PC-3 (cell line): Measurements from ENCODE around the gene MRTFA.

Source experiments
- EZH2 ChIP-seq: fragments of 300-600 bp; sonication (generic); IDR thresholded peaks from one replicate; pipeline ENCODE4 v1.6.1; 2017; ENCODE audit warnings: antibody characterized with exemption, mild to moderate bottlenecking, low read length; ENCODE audit not compliant: unreplicated experiment
- EZH2phosphoT487 ChIP-seq: fragments of 300-600 bp; sonication (generic); IDR thresholded peaks from 2 replicates; pipeline ENCODE4 v1.6.1; 2018; ENCODE audit warnings: mild to moderate bottlenecking, antibody characterized with exemption, low read length, borderline replicate concordance
- TF ChIP-seq, protein P1 (sequence below): fragments of 300-600 bp; sonication (generic); conservative IDR thresholded peaks from 2 replicates; pipeline ENCODE4 v1.5.1; 2017; ENCODE audit warnings: antibody characterized with exemption, low read depth, mild to moderate bottlenecking, low read length

DNA sequence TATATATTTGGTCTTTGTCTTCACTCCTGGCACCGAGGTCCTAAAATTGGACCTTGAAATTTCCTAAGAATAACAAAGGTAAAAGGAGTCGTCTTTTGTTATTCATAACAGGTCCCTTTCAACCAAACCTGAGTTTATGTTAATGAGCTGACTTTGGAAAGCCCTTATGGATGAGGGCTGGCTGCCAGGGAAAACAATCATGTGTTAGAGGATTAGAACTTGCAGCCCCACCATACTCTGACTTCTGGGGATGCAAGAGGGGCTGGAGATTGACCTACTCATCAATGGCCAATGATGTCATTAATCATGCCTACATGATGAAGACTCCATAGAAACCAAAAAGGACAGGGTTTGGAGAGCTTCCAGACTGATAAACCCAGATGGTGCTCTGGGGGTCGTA, 118.9 kb downstream of the MRTFA start:
- TF ChIP-seq EZH2 = no peak
- TF ChIP-seq, protein P1, sequence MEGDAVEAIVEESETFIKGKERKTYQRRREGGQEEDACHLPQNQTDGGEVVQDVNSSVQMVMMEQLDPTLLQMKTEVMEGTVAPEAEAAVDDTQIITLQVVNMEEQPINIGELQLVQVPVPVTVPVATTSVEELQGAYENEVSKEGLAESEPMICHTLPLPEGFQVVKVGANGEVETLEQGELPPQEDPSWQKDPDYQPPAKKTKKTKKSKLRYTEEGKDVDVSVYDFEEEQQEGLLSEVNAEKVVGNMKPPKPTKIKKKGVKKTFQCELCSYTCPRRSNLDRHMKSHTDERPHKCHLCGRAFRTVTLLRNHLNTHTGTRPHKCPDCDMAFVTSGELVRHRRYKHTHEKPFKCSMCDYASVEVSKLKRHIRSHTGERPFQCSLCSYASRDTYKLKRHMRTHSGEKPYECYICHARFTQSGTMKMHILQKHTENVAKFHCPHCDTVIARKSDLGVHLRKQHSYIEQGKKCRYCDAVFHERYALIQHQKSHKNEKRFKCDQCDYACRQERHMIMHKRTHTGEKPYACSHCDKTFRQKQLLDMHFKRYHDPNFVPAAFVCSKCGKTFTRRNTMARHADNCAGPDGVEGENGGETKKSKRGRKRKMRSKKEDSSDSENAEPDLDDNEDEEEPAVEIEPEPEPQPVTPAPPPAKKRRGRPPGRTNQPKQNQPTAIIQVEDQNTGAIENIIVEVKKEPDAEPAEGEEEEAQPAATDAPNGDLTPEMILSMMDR = no peak
- no peak for TF ChIP-seq EZH2phosphoT487
